ENCODE data around the gene MGA. TPM values are rescaled to one million over a fixed set of nuclear protein-coding genes. Genes with fewer than 3 reads are reported as not detected.

The MGA gene
- total RNA-seq, 1 experiment from 2014 or later: 19.5 TPM

- no peak for DNase-seq (ENCODE audit: low read depth)
Observed at GRCh38 chr15:41658689-41659088, 1.5 kb upstream of the MGA start.

- DNase-seq (ENCODE audit: low read depth): no peak
Observed at GRCh38 chr15:41659190-41659589, 1.0 kb upstream of the MGA start.

- no peak for DNase-seq (ENCODE audit: low read depth)
Observed at GRCh38 chr15:41659855-41660234, 360 bp upstream of the MGA start.

- no peak for DNase-seq (ENCODE audit: low read depth)
Observed at GRCh38 chr15:41661078-41661517, 893 bp downstream of the MGA start.

- peak; percentile 90 for DNase-seq (ENCODE audit: low read depth)
Observed at GRCh38 chr15:41661518-41662225, 1.5 kb downstream of the MGA start.

- no peak for DNase-seq (ENCODE audit: low read depth)
Observed at GRCh38 chr15:41666353-41666920, 6.2 kb downstream of the MGA start.

- no peak for DNase-seq (ENCODE audit: low read depth)
Observed at GRCh38 chr15:41669701-41670100, 9.5 kb downstream of the MGA start.

GRCh38 chr15:41671656-41672648 is 11.7 kb downstream of the MGA start:
- no peak for DNase-seq (ENCODE audit: low read depth)

GRCh38 chr15:41675337-41675736 is 15.1 kb downstream of the MGA start:
- DNase-seq (ENCODE audit: low read depth): no peak

GRCh38 chr15:41678742-41679141 is 18.5 kb downstream of the MGA start:
- DNase-seq (ENCODE audit: low read depth): no peak

- no peak for DNase-seq (ENCODE audit: low read depth)
Observed at GRCh38 chr15:41683955-41684354, 23.8 kb downstream of the MGA start.

- DNase-seq (ENCODE audit: low read depth): no peak
Observed at GRCh38 chr15:41688671-41689070, 28.5 kb downstream of the MGA start.

- no peak for DNase-seq (ENCODE audit: low read depth)
Observed at GRCh38 chr15:41689083-41689482, 28.9 kb downstream of the MGA start.

- no peak for DNase-seq (ENCODE audit: low read depth)
Observed at GRCh38 chr15:41689834-41690233, 29.6 kb downstream of the MGA start.

- DNase-seq (ENCODE audit: low read depth): no peak
Observed at GRCh38 chr15:41690636-41691035, 30.4 kb downstream of the MGA start.

- DNase-seq (ENCODE audit: low read depth): no peak
Observed at GRCh38 chr15:41691471-41691870, 31.3 kb downstream of the MGA start.

GRCh38 chr15:41692049-41692448 is 31.8 kb downstream of the MGA start:
- DNase-seq (ENCODE audit: low read depth): no peak

- no peak for DNase-seq (ENCODE audit: low read depth)
Observed at GRCh38 chr15:41693757-41694156, 33.6 kb downstream of the MGA start.

- DNase-seq (ENCODE audit: low read depth): peak; percentile 69
Observed at GRCh38 chr15:41695750-41696436, 35.7 kb downstream of the MGA start.

GRCh38 chr15:41698779-41699178 is 38.6 kb downstream of the MGA start:
- peak; percentile 43 for DNase-seq (ENCODE audit: low read depth)

- DNase-seq (ENCODE audit: low read depth): no peak
Observed at GRCh38 chr15:41703120-41703519, 42.9 kb downstream of the MGA start.

GRCh38 chr15:41713047-41713446 is 52.8 kb downstream of the MGA start:
- DNase-seq (ENCODE audit: low read depth): no peak
